Testis (tissue), 3 donors: ENCODE measurements around the gene PLPP2. TPM values are rescaled to one million over a fixed set of nuclear protein-coding genes. Genes with fewer than 3 reads are reported as not detected.

Experiments used
- DNase-seq: peaks from one replicate; pipeline ENCODE4 v3.0.0-alpha.2; 2019
- H3K27ac ChIP-seq, 2 donors: fragments of 200-600 bp; sonication (generic); one replicate each; pipeline ENCODE4 v1.5.1; 2019
- H3K27me3 ChIP-seq: fragments of 200-600 bp; sonication (generic); one replicate; pipeline ENCODE4 v1.5.1; 2019
- H3K36me3 ChIP-seq: fragments of 200-600 bp; sonication (generic); one replicate; pipeline ENCODE4 v1.5.1; 2017; ENCODE audit warnings: low read depth; ENCODE audit errors: missing control alignments
- H3K4me1 ChIP-seq: fragments of 200-600 bp; sonication (generic); one replicate; pipeline ENCODE4 v1.5.1; 2019
- H3K4me3 ChIP-seq, 2 donors: fragments of 200-600 bp; sonication (generic); one replicate each; pipeline ENCODE4 v1.5.1; 2017 to 2019
- H3K9me3 ChIP-seq: fragments of 200-600 bp; sonication (generic); one replicate; pipeline ENCODE4 v1.5.1; 2017
- CTCF ChIP-seq, 3 experiments: fragments of 450-650 bp in 2 of 3; fragments of 200-600 bp in 1 of 3; sonication (generic) in 1 of 3; IDR thresholded peaks; one replicate each; pipeline ENCODE4 v1.5.1; 2016 to 2019; ENCODE audit warnings: antibody characterized with exemption in 3 of 3, mild to moderate bottlenecking in 2 of 3, moderate library complexity in 1 of 3
- POLR2A ChIP-seq: fragments of 450-650 bp; IDR thresholded peaks from one replicate; pipeline ENCODE4 v1.6.1; 2017; ENCODE audit warnings: antibody characterized with exemption, mild to moderate bottlenecking, moderate library complexity
- WGBS, 2 donors: methylation state at CpG; one replicate each; pipeline ENCODE4 v1.1.5; 2018; 5-methylcytosine and 5-hydroxymethylcytosine counted together
- intact Hi-C: fragments of 100-400 bp; cut with DNase I; formaldehyde crosslinking; loops from one replicate; pipeline ENCODE4 v1.15.1; 2023; ENCODE audit warnings: low total_unique reads
- polyA plus RNA-seq: library from polyadenylated mRNA; stranded (reverse); fragments of 350-450 nt; fragmentation: Illumina TruSeq; extraction: RNeasy Lipid Tissue Mini Kit (QIAGEN cat#74804); gene quantifications from one replicate; pipeline ENCODE4 v1.2.3, GENCODE V29; 2014; ENCODE audit warnings: low read depth, low replicate concordance; ENCODE audit not compliant: insufficient read depth
- total RNA-seq, 2 donors: library from RNA; depleted of rRNA; stranded (reverse); fragments of >200 nt; gene quantifications; one replicate each; pipeline ENCODE4 v1.2.3, GENCODE V29; 2016

The PLPP2 gene
- total and polyA plus RNA-seq, 3 donors from 2014 or later, result 12.0 to 21.4 (median 18.1) TPM

- WGBS, 2 donors, result 25 to 29% methylated on average over 20 to 29 of the region's 29 CpGs
- Histone ChIP-seq H3K27me3 (no peaks in the 10 kb centered on the region), H3K36me3 (no peaks in the 10 kb centered on the region), H3K27ac (no peak overlapping the region), H3K4me1 (peaks cover 11% of the 10 kb centered on the region), H3K4me3 (no peak overlapping the region), H3K9me3 (no peaks in the 10 kb centered on the region)
- TF ChIP-seq POLR2A, result no peak
- no peak for TF ChIP-seq CTCF (IDR thresholded peaks at IDR 0.05)
- intact Hi-C loops, result no loop called here
- no peak for DNase-seq
Observed at GRCh38 chr19:294341-294945, 3.2 kb upstream of the PLPP2 start.

GRCh38 chr19:293436-294110, 2.4 kb upstream of the PLPP2 start:
- peaks cover 11% of the 10 kb centered on the region for H3K4me1 ChIP-seq
- WGBS, 2 donors, result 86 to 89% methylated on average over 13 to 14 of the region's 14 CpGs
- no peaks in the 10 kb centered on the region for H3K36me3 ChIP-seq
- H3K9me3 ChIP-seq, result no peaks in the 10 kb centered on the region
- no peak overlapping the region for H3K4me3 ChIP-seq
- H3K27ac ChIP-seq, result no peak overlapping the region
- TF ChIP-seq POLR2A (no peak), CTCF (IDR thresholded peaks at IDR 0.05) (no peak)
- intact Hi-C loops, result no loop called here
- DNase-seq, result no peak
- H3K27me3 ChIP-seq, result no peaks in the 10 kb centered on the region

- no peak for DNase-seq
- no peaks in the 10 kb centered on the region for H3K27me3 ChIP-seq
- H3K4me1 ChIP-seq, result peaks cover 11% of the 10 kb centered on the region
- H3K27ac ChIP-seq, result no peak overlapping the region
- WGBS, 2 donors, result 92 to 96% methylated on average over 4 of the region's 4 CpGs
- H3K36me3 ChIP-seq, result no peaks in the 10 kb centered on the region
- intact Hi-C loops, result no loop called here
- no peak overlapping the region for H3K4me3 ChIP-seq
- no peak for TF ChIP-seq CTCF (IDR thresholded peaks at IDR 0.05)
- no peaks in the 10 kb centered on the region for H3K9me3 ChIP-seq
Observed at GRCh38 chr19:292951-293350, 1.7 kb upstream of the PLPP2 start.

GRCh38 chr19:292281-292884, 1.2 kb upstream of the PLPP2 start:
- TF ChIP-seq CTCF (IDR thresholded peaks at IDR 0.05), result no peak
- no peak overlapping the region for H3K27ac ChIP-seq
- no peaks in the 10 kb centered on the region for H3K36me3 ChIP-seq
- no peaks in the 10 kb centered on the region for H3K27me3 ChIP-seq
- H3K9me3 ChIP-seq, result no peaks in the 10 kb centered on the region
- no peak overlapping the region for H3K4me3 ChIP-seq
- peaks cover 11% of the 10 kb centered on the region for H3K4me1 ChIP-seq
- intact Hi-C loops, result no loop called here
- 72 to 78% methylated on average over 7 to 15 of the region's 15 CpGs for WGBS, 2 donors
- DNase-seq, result no peak
